ENCODE measurements around the gene PI3. TPM values are rescaled to one million over a fixed set of nuclear protein-coding genes. Genes with fewer than 3 reads are reported as not detected.

PI3 gene
- total RNA-seq, 4 donors from 2014 or later, result 3.4 to 70.2 (median 58.7) TPM; not detected in 1

GRCh38 chr20:45176526-45177267 is 2.0 kb downstream of the PI3 start:
- H3K27ac ChIP-seq, result no peak overlapping the region

GRCh38 chr20:45179166-45179565 is 4.5 kb downstream of the PI3 start:
- Histone ChIP-seq H3K27me3 (no peaks in the 10 kb centered on the region), H3K27ac (no peak overlapping the region), H3K9me3 (no peaks in the 10 kb centered on the region), H3K4me3 (no peak overlapping the region), H3K4me1 (no peaks in the 10 kb centered on the region), H3K36me3 (no peaks in the 10 kb centered on the region)
- no peak for DNase-seq
- TF ChIP-seq POLR2A (IDR thresholded peaks at IDR 0.05) (no peak), CTCF (IDR thresholded peaks at IDR 0.05) (no peak)

More at GRCh38 chr20:45176526-45177267, 2.0 kb downstream of the PI3 start:
- no peaks in the 10 kb centered on the region for H3K36me3 ChIP-seq
- TF ChIP-seq POLR2A (IDR thresholded peaks at IDR 0.05), result no peak
- TF ChIP-seq CTCF (IDR thresholded peaks at IDR 0.05), result no peak
- H3K4me1 ChIP-seq, result no peaks in the 10 kb centered on the region
- H3K4me3 ChIP-seq, result no peak overlapping the region
- no peaks in the 10 kb centered on the region for H3K9me3 ChIP-seq
- no peaks in the 10 kb centered on the region for H3K27me3 ChIP-seq
- DNase-seq, result no peak

GRCh38 chr20:45181639-45182038 is 6.9 kb downstream of the PI3 start:
- H3K27ac ChIP-seq, result no peak overlapping the region
- H3K4me1 ChIP-seq, result no peaks in the 10 kb centered on the region
- DNase-seq, result no peak
- H3K9me3 ChIP-seq, result no peaks in the 10 kb centered on the region
- TF ChIP-seq CTCF (IDR thresholded peaks at IDR 0.05), result no peak
- no peak for TF ChIP-seq POLR2A (IDR thresholded peaks at IDR 0.05)
- H3K27me3 ChIP-seq, result no peaks in the 10 kb centered on the region
- no peaks in the 10 kb centered on the region for H3K36me3 ChIP-seq
- no peak overlapping the region for H3K4me3 ChIP-seq

- no peak for DNase-seq
- H3K36me3 ChIP-seq, result no peaks in the 10 kb centered on the region
- no peaks in the 10 kb centered on the region for H3K27me3 ChIP-seq
- H3K9me3 ChIP-seq, result no peaks in the 10 kb centered on the region
- no peaks in the 10 kb centered on the region for H3K4me1 ChIP-seq
- H3K4me3 ChIP-seq, result no peak overlapping the region
- TF ChIP-seq CTCF (IDR thresholded peaks at IDR 0.05), result no peak
- TF ChIP-seq POLR2A (IDR thresholded peaks at IDR 0.05), result no peak
- H3K27ac ChIP-seq, result no peak overlapping the region
Measured at GRCh38 chr20:45183084-45183483, 8.4 kb downstream of the PI3 start.

- Histone ChIP-seq H3K9me3 (no peaks in the 10 kb centered on the region), H3K27me3 (no peaks in the 10 kb centered on the region), H3K4me1 (no peaks in the 10 kb centered on the region), H3K36me3 (no peaks in the 10 kb centered on the region), H3K4me3 (no peak overlapping the region), H3K27ac (no peak overlapping the region)
- no peak for DNase-seq
- TF ChIP-seq POLR2A (IDR thresholded peaks at IDR 0.05) (no peak), CTCF (IDR thresholded peaks at IDR 0.05) (no peak)
Measured at GRCh38 chr20:45187693-45188092, 13.0 kb downstream of the PI3 start.
